Smooth muscle cell (in vitro differentiated cells): ENCODE data around the gene RAB34. TPM values are rescaled to one million over a fixed set of nuclear protein-coding genes. Genes with fewer than 3 reads are reported as not detected.

ENCODE experiments used
- DNase-seq: peaks from one replicate; lab custom pipeline; 2025; ENCODE audit not compliant: unreplicated experiment; lab: John Stamatoyannopoulos, UW
- H2AFZ ChIP-seq: fragments of 200-600 bp; sonication (generic); 2 replicates; pipeline ENCODE4 v1.6.0; 2016; ENCODE audit warnings: antibody characterized with exemption, low read depth, mild to moderate bottlenecking
- H3F3A ChIP-seq: fragments of 200-600 bp; sonication (generic); 2 replicates; pipeline ENCODE4 v1.6.0; 2017; ENCODE audit warnings: antibody characterized with exemption, low read depth
- H3K27ac ChIP-seq: fragments of 200-600 bp; sonication (generic); 2 replicates; pipeline ENCODE4 v1.5.1; 2016; ENCODE audit warnings: low read depth, mild to moderate bottlenecking
- H3K27me3 ChIP-seq: fragments of 200-600 bp; sonication (generic); 2 replicates; pipeline ENCODE4 v1.6.1; 2016; ENCODE audit warnings: low read depth, mild to moderate bottlenecking
- H3K36me3 ChIP-seq: fragments of 200-600 bp; sonication (generic); 2 replicates; pipeline ENCODE4 v1.5.1; 2016; ENCODE audit warnings: low read depth
- H3K4me1 ChIP-seq: fragments of 200-600 bp; sonication (generic); 2 replicates; pipeline ENCODE4 v1.5.1; 2016; ENCODE audit warnings: low read depth
- H3K4me2 ChIP-seq: fragments of 200-600 bp; sonication (generic); 2 replicates; pipeline ENCODE4 v1.6.0; 2016; ENCODE audit warnings: mild to moderate bottlenecking
- H3K4me3 ChIP-seq: fragments of 200-600 bp; sonication (generic); 2 replicates; pipeline ENCODE4 v1.5.1; 2016; ENCODE audit warnings: mild to moderate bottlenecking
- H3K79me2 ChIP-seq: fragments of 200-600 bp; sonication (generic); 2 replicates; pipeline ENCODE4 v1.6.0; 2016; ENCODE audit warnings: low read depth, mild to moderate bottlenecking
- H3K9ac ChIP-seq: fragments of 200-600 bp; sonication (generic); 2 replicates; pipeline ENCODE4 v1.6.0; 2016; ENCODE audit warnings: low read depth
- H3K9me3 ChIP-seq: fragments of 200-600 bp; sonication (generic); replicated peaks from 2 replicates; pipeline ENCODE4 v1.5.1; 2016; ENCODE audit warnings: low read depth
- H4K20me1 ChIP-seq: fragments of 200-600 bp; sonication (generic); 2 replicates; pipeline ENCODE4 v1.6.0; 2016; ENCODE audit warnings: low read depth
- CTCF ChIP-seq: fragments of 200-600 bp; sonication (generic); IDR thresholded peaks from 2 replicates; pipeline ENCODE4 v1.5.1; 2017; ENCODE audit warnings: borderline replicate concordance, mild to moderate bottlenecking, antibody characterized with exemption; ENCODE audit not compliant: insufficient read depth, poor library complexity, severe bottlenecking
- WGBS: methylation state at CpG from one replicate; pipeline ENCODE4 v1.1.7; 2016; ENCODE audit warnings: low lambda C conversion rate; 5-methylcytosine and 5-hydroxymethylcytosine counted together
- polyA plus RNA-seq: library from polyadenylated mRNA; unstranded; fragments of >200 nt; fragmentation: Nextera tagmentation; extraction: Ambion mirVana; gene quantifications from 2 replicates; pipeline ENCODE4 v1.2.1, GENCODE V29; 2016
- total RNA-seq: library from RNA; depleted of rRNA; stranded (reverse); fragments of >200 nt; gene quantifications from 2 replicates; pipeline ENCODE4 v1.2.3, GENCODE V29; 2014

RAB34 gene
- total and polyA plus RNA-seq, 2 experiments from 2014 or later: 208 to 289 TPM

GRCh38 chr17:28714281-28714680 is 3.4 kb downstream of the RAB34 start:
- no peak overlapping the region for H3K4me3 ChIP-seq
- WGBS: 93% methylated on average over 3 of the region's 3 CpGs
- H3K9ac ChIP-seq: no peak overlapping the region
- no peaks in the 10 kb centered on the region for H3K36me3 ChIP-seq
- H3K4me2 ChIP-seq: no peak overlapping the region
- no peak overlapping the region for H2AFZ ChIP-seq
- peaks cover 39% of the 10 kb centered on the region for H3F3A ChIP-seq
- H3K27ac ChIP-seq: no peak overlapping the region
- no peaks in the 10 kb centered on the region for H3K9me3 ChIP-seq
- peaks cover 26% of the 10 kb centered on the region for H4K20me1 ChIP-seq
- peaks cover 20% of the 10 kb centered on the region for H3K79me2 ChIP-seq
- H3K4me1 ChIP-seq: peaks cover 26% of the 10 kb centered on the region
- no peak for TF ChIP-seq CTCF
- H3K27me3 ChIP-seq: no peaks in the 10 kb centered on the region
- DNase-seq: no peak

GRCh38 chr17:28712705-28713415 is 4.8 kb downstream of the RAB34 start:
- 79% methylated on average over 7 of the region's 7 CpGs for WGBS
- no peak for DNase-seq
- Histone ChIP-seq H2AFZ (no peak overlapping the region), H3K36me3 (no peaks in the 10 kb centered on the region), H3K27ac (peak overlapping the region; percentile 81), H3K9ac (no peak overlapping the region), H3K4me3 (no peak overlapping the region), H3K9me3 (no peaks in the 10 kb centered on the region), H3F3A (peaks cover 29% of the 10 kb centered on the region), H3K79me2 (peaks cover 20% of the 10 kb centered on the region), H3K4me2 (peak overlapping the region; percentile 96), H4K20me1 (peaks cover 26% of the 10 kb centered on the region), H3K27me3 (no peaks in the 10 kb centered on the region), H3K4me1 (peaks cover 18% of the 10 kb centered on the region)
- TF ChIP-seq CTCF: no peak

DNA sequence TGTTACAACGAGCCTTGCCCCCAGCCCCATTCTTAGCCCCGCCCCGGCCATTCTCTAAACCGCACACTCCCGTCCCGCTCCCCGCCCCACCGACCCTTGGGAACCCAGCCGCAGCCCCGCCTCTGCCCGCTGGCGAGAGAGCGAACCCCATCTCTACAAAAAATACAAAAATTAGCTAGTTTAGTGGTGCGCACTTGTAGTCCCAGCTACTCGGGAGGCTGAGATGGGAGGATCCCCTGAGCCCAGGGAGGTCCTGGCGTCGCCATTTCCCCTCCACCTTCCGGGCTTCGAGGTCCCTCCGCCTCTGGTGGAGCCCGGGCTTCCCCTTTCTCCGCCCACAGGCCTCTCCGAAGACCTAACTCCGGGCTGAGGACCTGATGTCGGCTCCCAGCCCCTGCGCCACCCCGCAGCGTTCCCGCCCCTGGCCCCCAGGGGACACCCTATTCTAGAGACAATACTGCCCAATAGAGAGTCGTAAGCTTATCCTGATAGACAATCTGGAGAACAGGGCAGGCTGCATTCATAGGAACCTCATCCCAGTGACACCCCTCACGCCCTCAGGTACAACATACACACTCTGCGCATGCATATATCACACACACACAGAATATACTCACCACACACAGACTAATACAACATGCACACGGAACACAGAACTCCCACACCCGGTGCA is 5.5 kb downstream of the RAB34 start:
- Histone ChIP-seq H3K4me2 (peak overlapping the region; percentile 96), H4K20me1 (peaks cover 26% of the 10 kb centered on the region), H3K27ac (peak overlapping the region; percentile 81), H3K9me3 (no peaks in the 10 kb centered on the region), H3K79me2 (peaks cover 17% of the 10 kb centered on the region), H3K9ac (peak overlapping the region; percentile 63), H3K36me3 (no peaks in the 10 kb centered on the region), H3K27me3 (no peaks in the 10 kb centered on the region), H3K4me1 (peaks cover 18% of the 10 kb centered on the region), H3K4me3 (peak overlapping the region; percentile 66), H2AFZ (no peak overlapping the region), H3F3A (peaks cover 29% of the 10 kb centered on the region)
- 18% methylated on average over 24 of the region's 34 CpGs for WGBS
- DNase-seq: peak; percentile 35
- TF ChIP-seq CTCF: no peak

- Histone ChIP-seq H3K27ac (peak within 1 kb of the TSS; percentile 81), H3K4me2 (peak within 1 kb of the TSS; percentile 96), H3K79me2 (peaks cover 12% of the 10 kb centered on the region), H2AFZ (no peak within 1 kb of the TSS), H3K36me3 (no peaks in the 10 kb centered on the region), H3K9ac (peak within 1 kb of the TSS; percentile 63), H3K27me3 (no peaks in the 10 kb centered on the region), H4K20me1 (peaks cover 23% of the 10 kb centered on the region), H3K9me3 (no peaks in the 10 kb centered on the region), H3K4me3 (peak within 1 kb of the TSS; percentile 66), H3K4me1 (peaks cover 18% of the 10 kb centered on the region), H3F3A (peaks cover 29% of the 10 kb centered on the region)
- no peak for DNase-seq
- WGBS: 0% methylated on average over 19 of the region's 20 CpGs
- TF ChIP-seq CTCF: no peak
Observed at GRCh38 chr17:28711723-28712031, 6.0 kb downstream of the RAB34 start, which contains the start of gene PROCA1. PROCA1 (minus strand) TSS chr17:28711888; CDS start chr17:28711660, 228 bp downstream.
